Measurements from ENCODE around the gene REPIN1. TPM values are rescaled to one million over a fixed set of nuclear protein-coding genes. Genes with fewer than 3 reads are reported as not detected.

Gene REPIN1
- total RNA-seq, 1 experiment from 2014 or later, result 106 TPM

GRCh38 chr7:150367677-150368095, 936 bp upstream of the REPIN1 start:
- ChIA-PET POLR2A (interaction anchor here (0.6 to 2.6 kb wide), 2 partner anchors 10 to 42 kb away, joined by 5 to 15 read pairs; no protein-coding TSS in a partner anchor), RAD21 (ENCODE audit: low non-redundant PET in 1 of 2, low total read pairs in 2 of 2, uncharacterized antibody in 2 of 2, unreplicated experiment in 2 of 2) (no interaction called here), CTCF (no interaction called here)
- Histone ChIP-seq H2AFZ (ENCODE audit: low read depth, low read length, poor library complexity, severe bottlenecking) (no peak overlapping the region), H3K4me3 (replicated peaks in 1 of 2; ENCODE audit: low read depth in 1 of 2, low read length in 2 of 2) (peak overlapping the region; percentile 76), H4K20me1 (ENCODE audit: insufficient read depth) (no peaks in the 10 kb centered on the region), H3K27ac (ENCODE audit: low read depth, low read length) (peak overlapping the region; percentile 98), H3K4me2 (ENCODE audit: low read length) (peak overlapping the region; percentile 89), H3K4me1 (ENCODE audit: control insufficient read depth in 1 of 2, insufficient read depth in 2 of 2, low read length in 2 of 2) (peaks cover 13 to 24% of the 10 kb centered on the region in 2 experiments), H3K27me3 (ENCODE audit: insufficient read depth, low read length) (no peaks in the 10 kb centered on the region), H3K79me2 (ENCODE audit: insufficient read depth, low read length) (peaks cover 34% of the 10 kb centered on the region), H3K9me3 (ENCODE audit: control insufficient read depth in 1 of 2, insufficient read depth in 1 of 2, low read depth in 1 of 2, low read length in 2 of 2) (no peaks in the 10 kb centered on the region), H3K9me2 (ENCODE audit: insufficient read depth) (no peaks in the 10 kb centered on the region), H3K9ac (ENCODE audit: low read length) (peak overlapping the region; percentile 89), H3K36me3 (ENCODE audit: control insufficient read depth in 1 of 2, insufficient read depth in 2 of 2, low read length in 2 of 2) (peaks cover 3 to 5% of the 10 kb centered on the region in 2 experiments; a peak in 2 of 4 replicates)
- ATAC-seq, result peak; percentile 75
- TSS peak; percentile 72 for BruUV-seq (replicated peaks)
- no peak for DNase-seq (ENCODE audit: low read depth, low spot score)
- peak; percentile 81 for TF ChIP-seq FOSL1 (IDR thresholded peaks at IDR 0.05; ENCODE audit: low read depth)
- TF ChIP-seq, protein P1, sequence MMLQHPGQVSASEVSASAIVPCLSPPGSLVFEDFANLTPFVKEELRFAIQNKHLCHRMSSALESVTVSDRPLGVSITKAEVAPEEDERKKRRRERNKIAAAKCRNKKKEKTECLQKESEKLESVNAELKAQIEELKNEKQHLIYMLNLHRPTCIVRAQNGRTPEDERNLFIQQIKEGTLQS (IDR thresholded peaks at IDR 0.05), result no peak
- peak; percentile 63; the same call in 1 of the 2 replicates for TF ChIP-seq SP1 (IDR thresholded peaks at IDR 0.05; ENCODE audit: low read depth)
- TF ChIP-seq JUND (IDR thresholded peaks at IDR 0.05), result peak; percentile 88
- TF ChIP-seq CBX3 (IDR thresholded peaks at IDR 0.05; ENCODE audit: low read depth), result no peak
- intact Hi-C loops (cut with micrococcal nuclease), result loop anchor here (5.0 to 10.0 kb wide), 2 partner anchors 35 to 63 kb away; no protein-coding TSS in a partner anchor

- peaks cover 9 to 16% of the 10 kb centered on the region in 2 experiments; a peak in 3 of 4 replicates for H3K36me3 ChIP-seq (ENCODE audit: control insufficient read depth in 1 of 2, insufficient read depth in 2 of 2, low read length in 2 of 2)
- no peaks in the 10 kb centered on the region for H4K20me1 ChIP-seq (ENCODE audit: insufficient read depth)
- peaks cover 44% of the 10 kb centered on the region for H3K79me2 ChIP-seq (ENCODE audit: insufficient read depth, low read length)
- H3K9me3 ChIP-seq (ENCODE audit: control insufficient read depth in 1 of 2, insufficient read depth in 1 of 2, low read depth in 1 of 2, low read length in 2 of 2), result no peaks in the 10 kb centered on the region
- ChIA-PET POLR2A (interaction anchor here (2.6 kb wide), 1 partner anchor 9 kb away, joined by 15 read pairs; no protein-coding TSS in a partner anchor), CTCF (no interaction called here), RAD21 (ENCODE audit: low non-redundant PET in 1 of 2, low total read pairs in 2 of 2, uncharacterized antibody in 2 of 2, unreplicated experiment in 2 of 2) (interaction anchor here (0.7 kb wide), 2 partner anchors 10 to 37 kb away, joined by 3 read pairs; a partner anchor contains a TSS)
- BruUV-seq (replicated peaks), result no TSS peak
- H3K4me1 ChIP-seq (ENCODE audit: control insufficient read depth in 1 of 2, insufficient read depth in 2 of 2, low read length in 2 of 2), result peaks cover 13 to 24% of the 10 kb centered on the region in 2 experiments
- peak overlapping the region; percentile 89 for H3K9ac ChIP-seq (ENCODE audit: low read length)
- TF ChIP-seq CEBPB (IDR thresholded peaks at IDR 0.05; ENCODE audit: low read depth) (no peak), EGR1 (IDR thresholded peaks at IDR 0.05; ENCODE audit: low read depth) (peak; percentile 86), ZFX (IDR thresholded peaks at IDR 0.05) (peak; percentile 76; the same call in 1 of the 2 replicates)
- H2AFZ ChIP-seq (ENCODE audit: low read depth, low read length, poor library complexity, severe bottlenecking), result no peak overlapping the region
- peak overlapping the region; percentile 76 for H3K4me3 ChIP-seq (replicated peaks in 1 of 2; ENCODE audit: low read depth in 1 of 2, low read length in 2 of 2)
- intact Hi-C loops (cut with micrococcal nuclease), result loop anchor here (5.0 to 10.0 kb wide), 2 partner anchors 33 to 64 kb away; no protein-coding TSS in a partner anchor
- no peaks in the 10 kb centered on the region for H3K27me3 ChIP-seq (ENCODE audit: insufficient read depth, low read length)
- peak overlapping the region; percentile 89 for H3K4me2 ChIP-seq (ENCODE audit: low read length)
- peak overlapping the region; percentile 98 for H3K27ac ChIP-seq (ENCODE audit: low read depth, low read length)
- no peaks in the 10 kb centered on the region for H3K9me2 ChIP-seq (ENCODE audit: insufficient read depth)
- DNase-seq (ENCODE audit: low read depth, low spot score) (peak; percentile 24), ATAC-seq (peak; percentile 63)
Observed at GRCh38 chr7:150368884-150369747, 494 bp downstream of the REPIN1 start.
